H1 (cell line): ENCODE data around the gene DDHD1. TPM values are rescaled to one million over a fixed set of nuclear protein-coding genes. Genes with fewer than 3 reads are reported as not detected.

Source experiments
- CTCF ChIA-PET: fragments of 300-600 bp; sonication (Branson Sonifier 250); formaldehyde crosslinking; loops from one replicate; lab custom pipeline; 2021; ENCODE audit not compliant: partially characterized antibody; lab: Charles Lee
- POLR2A ChIA-PET: fragments of 300-600 bp; sonication (Branson Sonifier 250); formaldehyde crosslinking; loops from one replicate; lab custom pipeline; 2021; ENCODE audit warnings: inconsistent platforms; ENCODE audit not compliant: partially characterized antibody; lab: Charles Lee
- DNase-seq, 2 experiments: peaks; one replicate each; pipeline versions ENCODE4 v3.0.0 to v3.0.0-alpha.2; 2010 to 2022; ENCODE audit warnings: low spot score in 2 of 2, low read depth in 1 of 2, mixed read lengths in 1 of 2
- FAIRE-seq: peaks from 2 replicates; lab custom pipeline; 2011; peaks lifted over from hg19 to GRCh38; lab: Jason Lieb, UNC
- H2AFZ ChIP-seq: 2 replicates; pipeline ENCODE4 v1.8.1; 2012; ENCODE audit warnings: low read length, inconsistent platforms
- H2AK5ac ChIP-seq: 2 replicates; pipeline ENCODE4 v1.6.1; 2013; ENCODE audit warnings: low read depth, low read length
- H2BK120ac ChIP-seq: replicated peaks from 2 replicates; pipeline ENCODE3; 2013; ENCODE audit warnings: low read depth, low read length, inconsistent platforms
- H2BK12ac ChIP-seq: 2 replicates; pipeline ENCODE4 v1.6.1; 2013; ENCODE audit warnings: low read depth, low read length
- H2BK15ac ChIP-seq: 2 replicates; pipeline ENCODE4 v1.6.1; 2013; ENCODE audit warnings: low read length
- H2BK20ac ChIP-seq: 2 replicates; pipeline ENCODE4 v1.6.1; 2013; ENCODE audit warnings: low read length
- H2BK5ac ChIP-seq: 2 replicates; pipeline ENCODE4 v1.6.1; 2013; ENCODE audit warnings: low read depth, low read length
- H3K14ac ChIP-seq: 2 replicates; pipeline ENCODE4 v1.6.1; 2013; ENCODE audit warnings: inconsistent platforms; ENCODE audit not compliant: insufficient read length
- H3K18ac ChIP-seq: 2 replicates; pipeline ENCODE4 v1.6.1; 2013; ENCODE audit warnings: low read length; ENCODE audit errors: extremely low read depth
- H3K23ac ChIP-seq: 2 replicates; pipeline ENCODE4 v1.6.1; 2013; ENCODE audit warnings: inconsistent platforms; ENCODE audit not compliant: insufficient read length
- H3K23me2 ChIP-seq: 2 replicates; pipeline ENCODE4 v1.6.1; 2013; ENCODE audit warnings: low read depth, low read length
- H3K27ac ChIP-seq: 2 replicates; pipeline ENCODE4 v1.6.1; 2011; ENCODE audit warnings: low read depth, low read length, inconsistent platforms
- H3K27me3 ChIP-seq, 4 experiments: replicated peaks in 1 of 4; 1 replicate in 1 of 4; 2 replicates in 3 of 4; pipeline versions ENCODE4 v1.6.1 to v1.8.1; 2011 to 2013; ENCODE audit warnings: low read length in 3 of 4, mild to moderate bottlenecking in 3 of 4, inconsistent platforms in 2 of 4, mixed read lengths in 2 of 4, moderate library complexity in 1 of 4; ENCODE audit not compliant: control insufficient read depth in 3 of 4, insufficient read depth in 3 of 4; ENCODE audit errors: extremely low read depth in 1 of 4
- H3K36me3 ChIP-seq, 4 experiments: 2 replicates each; pipeline versions ENCODE4 v1.6.1 to v1.8.1; 2011 to 2013; ENCODE audit warnings: mild to moderate bottlenecking in 4 of 4, low read length in 3 of 4, moderate library complexity in 2 of 4, control low read depth in 1 of 4, inconsistent platforms in 1 of 4; ENCODE audit not compliant: insufficient read depth in 4 of 4, control insufficient read depth in 2 of 4
- H3K4ac ChIP-seq: replicated peaks from 2 replicates; pipeline ENCODE3; 2013; ENCODE audit warnings: low read length, low read depth, mixed read lengths, inconsistent platforms; ENCODE audit not compliant: insufficient read length
- H3K4me1 ChIP-seq, 4 experiments: replicated peaks in 1 of 4; 1 replicate in 1 of 4; 2 replicates in 3 of 4; pipeline versions ENCODE4 v1.6.1 to v1.8.1; 2011 to 2013; ENCODE audit warnings: low read length in 3 of 4, inconsistent platforms in 2 of 4, mixed read lengths in 1 of 4; ENCODE audit not compliant: insufficient read depth in 4 of 4, control insufficient read depth in 3 of 4
- H3K4me2 ChIP-seq, 2 experiments: 2 replicates each; pipeline versions ENCODE4 v1.6.1 to v1.8.1; 2011 to 2013; ENCODE audit warnings: low read depth in 2 of 2, low read length in 2 of 2, control low read depth in 1 of 2, inconsistent platforms in 1 of 2, mild to moderate bottlenecking in 1 of 2; ENCODE audit not compliant: insufficient read depth in 1 of 2
- H3K4me3 ChIP-seq, 4 experiments: fragments of 200-600, 300-600 bp in 1 of 4; sonication (generic), shearing (Covaris generic), sonication (Bioruptor Twin) in 1 of 4; 2 replicates each; pipeline versions ENCODE4 v1.5.1 to v1.8.1; 2011 to 2016; ENCODE audit warnings: low read length in 4 of 4, low read depth in 3 of 4, control low read depth in 2 of 4, inconsistent platforms in 2 of 4, mild to moderate bottlenecking in 2 of 4, mixed read lengths in 1 of 4, moderate library complexity in 1 of 4; ENCODE audit not compliant: insufficient read depth in 2 of 4; ENCODE audit errors: extremely low read depth in 1 of 4
- H3K56ac ChIP-seq: replicated peaks from 2 replicates; pipeline ENCODE3; 2013; ENCODE audit warnings: low read depth, mild to moderate bottlenecking, mixed read lengths, low read length, inconsistent platforms; ENCODE audit not compliant: insufficient read length
- H3K79me1 ChIP-seq: 2 replicates; pipeline ENCODE4 v1.6.1; 2013; ENCODE audit warnings: low read depth, low read length, control low read depth
- H3K79me2 ChIP-seq, 2 experiments: 2 replicates each; pipeline versions ENCODE4 v1.6.1 to v1.8.1; 2012 to 2013; ENCODE audit warnings: low read length in 2 of 2, mild to moderate bottlenecking in 2 of 2, inconsistent platforms in 1 of 2; ENCODE audit not compliant: insufficient read depth in 2 of 2, control insufficient read depth in 1 of 2
- H3K9ac ChIP-seq, 4 experiments: replicated peaks in 1 of 4; 1 replicate in 1 of 4; 2 replicates in 3 of 4; pipeline versions ENCODE4 v1.6.1 to v1.8.1; 2011 to 2013; ENCODE audit warnings: low read depth in 3 of 4, low read length in 3 of 4, control low read depth in 2 of 4, mild to moderate bottlenecking in 2 of 4, moderate library complexity in 2 of 4, inconsistent platforms in 1 of 4; ENCODE audit errors: extremely low read depth in 1 of 4
- H3K9me3 ChIP-seq, 2 experiments: 2 replicates each; pipeline versions ENCODE4 v1.6.1 to v1.8.1; 2012 to 2013; ENCODE audit warnings: mild to moderate bottlenecking in 2 of 2, moderate library complexity in 2 of 2, control low read depth in 1 of 2, inconsistent platforms in 1 of 2, low read depth in 1 of 2, low read length in 1 of 2, mixed read lengths in 1 of 2; ENCODE audit not compliant: insufficient read depth in 2 of 2
- H4K20me1 ChIP-seq, 2 experiments: replicated peaks in 1 of 2; 2 replicates each; pipeline versions ENCODE3 to v1.8.1; 2011 to 2013; ENCODE audit warnings: inconsistent platforms in 2 of 2, low read length in 2 of 2, mild to moderate bottlenecking in 1 of 2; ENCODE audit not compliant: insufficient read depth in 2 of 2, control insufficient read depth in 1 of 2
- H4K5ac ChIP-seq: 2 replicates; pipeline ENCODE4 v1.6.1; 2013; ENCODE audit warnings: low read length, low read depth, mixed read lengths, inconsistent platforms; ENCODE audit not compliant: insufficient read length
- H4K8ac ChIP-seq: 2 replicates; pipeline ENCODE4 v1.8.0; 2013; ENCODE audit warnings: mild to moderate bottlenecking, moderate library complexity, low read length, inconsistent platforms; ENCODE audit not compliant: insufficient read depth; ENCODE audit errors: extremely low read depth
- H4K91ac ChIP-seq: replicated peaks from 2 replicates; pipeline ENCODE3; 2013; ENCODE audit warnings: low read length, mixed read lengths, inconsistent platforms; ENCODE audit not compliant: insufficient read length
- ATF2 ChIP-seq: IDR thresholded peaks from 2 replicates; pipeline ENCODE4 v1.6.1; 2012; ENCODE audit warnings: low read length, inconsistent platforms
- NRF1 ChIP-seq: IDR thresholded peaks from 2 replicates; pipeline ENCODE4 v1.6.1; 2011; ENCODE audit warnings: mild to moderate bottlenecking, low read depth, low read length, improper control_type of control experiment
- TCF12 ChIP-seq: IDR thresholded peaks from 2 replicates; pipeline ENCODE4 v1.6.1; 2011; ENCODE audit warnings: low read depth, mild to moderate bottlenecking, low read length
- WGBS, 2 experiments: shearing (Covaris generic) in 1 of 2; methylation state at CpG; one replicate each; pipeline versions ENCODE4 v1.1.6 to v1.1.7; 2013 to 2015; ENCODE audit warnings: low lambda C conversion rate in 2 of 2, mixed read lengths in 2 of 2, inconsistent platforms in 1 of 2, low coverage in 1 of 2, missing lambda C conversion rate in 1 of 2; ENCODE audit not compliant: insufficient replicate concordance in 2 of 2, insufficient coverage in 1 of 2, insufficient read length in 1 of 2; ENCODE audit errors: extremely low coverage in 1 of 2, missing lambda C conversion rate in 1 of 2; 5-methylcytosine and 5-hydroxymethylcytosine counted together
- polyA plus RNA-seq, 7 experiments: library from polyadenylated mRNA; depleted of rRNA in 3 of 7; stranded (reverse) in 5 of 7; unstranded in 2 of 7; fragments of >200 nt in 5 of 7; fragments of 200-250 nt in 2 of 7; gene quantifications; 1 replicate in 5 of 7; 2 replicates in 1 of 7; 4 replicates in 1 of 7; pipeline versions ENCODE4 v1.2.1 to v1.2.3, GENCODE V29; 2011 to 2013; ENCODE audit warnings: missing spikeins in 2 of 7, mixed read lengths in 2 of 7
- total RNA-seq: library from RNA; stranded (reverse); fragmentation: NEBNext Ultra II Directional; extraction: Animal tissue kit (Norgen Biotek cat#: 25700); gene quantifications from 2 replicates; pipeline ENCODE4 v1.2.1, GENCODE V29; 2021

DDHD1 gene
- total and polyA plus RNA-seq, 2 of the 8 experiments (the other 6 are each of a cell fraction or from before 2014, with no cell fraction given): 3.6 to 16.0 TPM

GRCh38 chr14:53037016-53037415 is 116.1 kb downstream of the DDHD1 start:
- Histone ChIP-seq H3K79me2 (no peaks in the 10 kb centered on the region), H3K4me1 (no peaks in the 10 kb centered on the region), H3K4me2 (no peak overlapping the region), H3K4ac (no peak overlapping the region), H3K14ac (no peak overlapping the region), H3K36me3 (peaks cover 0 to 13% (median 5%) of the 10 kb centered on the region in 4 experiments; a peak in 4 of 8 replicates), H3K79me1 (no peaks in the 10 kb centered on the region), H4K20me1 (no peaks in the 10 kb centered on the region), H3K23ac (no peak overlapping the region), H4K8ac (no peak overlapping the region), H3K23me2 (no peaks in the 10 kb centered on the region), H2AK5ac (no peak overlapping the region), H2BK5ac (no peak overlapping the region), H2BK15ac (no peak overlapping the region), H3K4me3 (no peak overlapping the region), H3K9me3 (no peaks in the 10 kb centered on the region), H2BK120ac (no peak overlapping the region), H4K91ac (no peak overlapping the region), H4K5ac (no peak overlapping the region), H3K56ac (no peak overlapping the region), H3K18ac (no peak overlapping the region), H3K27me3 (no peaks in the 10 kb centered on the region), H2BK12ac (no peak overlapping the region), H2BK20ac (no peak overlapping the region), H2AFZ (no peak overlapping the region), H3K27ac (no peak overlapping the region), H3K9ac (no peak overlapping the region)
- WGBS, 2 experiments: 92% methylated on average over 1 of the region's 1 CpG; no CpG with 5 or more reads in 1 of the 2 experiments
- ChIA-PET POLR2A (no interaction called here), CTCF (interaction anchor here (0.6 kb wide), 1 partner anchor 214 kb away, joined by 3 read pairs; no protein-coding TSS in a partner anchor)
- no peak for TF ChIP-seq TCF12
- TF ChIP-seq ATF2: no peak
- no peak for TF ChIP-seq NRF1
- DNase-seq (no peak), FAIRE-seq (no peak)
